ENCODE data around the gene CCDC185. TPM values are rescaled to one million over a fixed set of nuclear protein-coding genes. Genes with fewer than 3 reads are reported as not detected.
"Not testable (repeated sequence)": the region's sequence is repeated elsewhere in the genome, so short reads cannot be mapped to it uniquely, and the experiment has no call there.

CCDC185 gene
- total RNA-seq, 1 donor from 2014 or later, result not detected

- DNase-seq, result no peak
Observed at GRCh38 chr1:223394706-223395105, 1.5 kb downstream of the CCDC185 start.

- DNase-seq, result not testable (repeated sequence)
Observed at GRCh38 chr1:223399393-223399792, 6.2 kb downstream of the CCDC185 start.

- no peak for DNase-seq
Observed at GRCh38 chr1:223401873-223402789, 8.9 kb downstream of the CCDC185 start.

GRCh38 chr1:223402790-223403142, 9.6 kb downstream of the CCDC185 start:
- no peak for DNase-seq

- DNase-seq, result no peak
Observed at GRCh38 chr1:223403184-223403815, 10.1 kb downstream of the CCDC185 start.

- DNase-seq, result no peak
Observed at GRCh38 chr1:223405507-223405906, 12.3 kb downstream of the CCDC185 start.

- no peak for DNase-seq
Observed at GRCh38 chr1:223410036-223410435, 16.8 kb downstream of the CCDC185 start.

- peak; percentile 15 for DNase-seq
Observed at GRCh38 chr1:223411309-223411708, 18.1 kb downstream of the CCDC185 start.

GRCh38 chr1:223411710-223412109, 18.5 kb downstream of the CCDC185 start:
- no peak for DNase-seq

- no peak for DNase-seq
Observed at GRCh38 chr1:223413216-223413615, 20.0 kb downstream of the CCDC185 start.

GRCh38 chr1:223417444-223417843, 24.2 kb downstream of the CCDC185 start:
- no peak for DNase-seq

- DNase-seq, result no peak
Observed at GRCh38 chr1:223417903-223418663, 24.9 kb downstream of the CCDC185 start.

- DNase-seq, result no peak
Observed at GRCh38 chr1:223419115-223419514, 25.9 kb downstream of the CCDC185 start.

GRCh38 chr1:223419561-223419960, 26.3 kb downstream of the CCDC185 start:
- DNase-seq, result no peak

- DNase-seq, result no peak
Observed at GRCh38 chr1:223421025-223421424, 27.8 kb downstream of the CCDC185 start.

- DNase-seq, result no peak
Observed at GRCh38 chr1:223421676-223422075, 28.5 kb downstream of the CCDC185 start.

- DNase-seq, result no peak
Observed at GRCh38 chr1:223422911-223423310, 29.7 kb downstream of the CCDC185 start.

GRCh38 chr1:223423641-223424233, 30.5 kb downstream of the CCDC185 start:
- DNase-seq, result no peak

GRCh38 chr1:223425550-223425949, 32.3 kb downstream of the CCDC185 start:
- no peak for DNase-seq

GRCh38 chr1:223426936-223427335, 33.7 kb downstream of the CCDC185 start:
- no peak for DNase-seq

- no peak for DNase-seq
Observed at GRCh38 chr1:223429313-223429731, 36.1 kb downstream of the CCDC185 start.

- DNase-seq, result no peak
Observed at GRCh38 chr1:223429821-223430220, 36.6 kb downstream of the CCDC185 start.

GRCh38 chr1:223430236-223430635, 37.0 kb downstream of the CCDC185 start:
- DNase-seq, result no peak

Measured in skin of body (tissue), 2 donors.